ENCODE measurements around the gene AFG1L. TPM values are rescaled to one million over a fixed set of nuclear protein-coding genes. Genes with fewer than 3 reads are reported as not detected.

Gene AFG1L
- polyA plus RNA-seq, 1 experiment, result 2.3 TPM

GRCh38 chr6:108556866-108557493, 262.1 kb downstream of the AFG1L start:
- H3K4me3 ChIP-seq (ENCODE audit: low read depth, low read length), result peak overlapping the region; percentile 72
- DNase-seq (ENCODE audit: low read depth, low spot score), result peak; percentile 84

DNA sequence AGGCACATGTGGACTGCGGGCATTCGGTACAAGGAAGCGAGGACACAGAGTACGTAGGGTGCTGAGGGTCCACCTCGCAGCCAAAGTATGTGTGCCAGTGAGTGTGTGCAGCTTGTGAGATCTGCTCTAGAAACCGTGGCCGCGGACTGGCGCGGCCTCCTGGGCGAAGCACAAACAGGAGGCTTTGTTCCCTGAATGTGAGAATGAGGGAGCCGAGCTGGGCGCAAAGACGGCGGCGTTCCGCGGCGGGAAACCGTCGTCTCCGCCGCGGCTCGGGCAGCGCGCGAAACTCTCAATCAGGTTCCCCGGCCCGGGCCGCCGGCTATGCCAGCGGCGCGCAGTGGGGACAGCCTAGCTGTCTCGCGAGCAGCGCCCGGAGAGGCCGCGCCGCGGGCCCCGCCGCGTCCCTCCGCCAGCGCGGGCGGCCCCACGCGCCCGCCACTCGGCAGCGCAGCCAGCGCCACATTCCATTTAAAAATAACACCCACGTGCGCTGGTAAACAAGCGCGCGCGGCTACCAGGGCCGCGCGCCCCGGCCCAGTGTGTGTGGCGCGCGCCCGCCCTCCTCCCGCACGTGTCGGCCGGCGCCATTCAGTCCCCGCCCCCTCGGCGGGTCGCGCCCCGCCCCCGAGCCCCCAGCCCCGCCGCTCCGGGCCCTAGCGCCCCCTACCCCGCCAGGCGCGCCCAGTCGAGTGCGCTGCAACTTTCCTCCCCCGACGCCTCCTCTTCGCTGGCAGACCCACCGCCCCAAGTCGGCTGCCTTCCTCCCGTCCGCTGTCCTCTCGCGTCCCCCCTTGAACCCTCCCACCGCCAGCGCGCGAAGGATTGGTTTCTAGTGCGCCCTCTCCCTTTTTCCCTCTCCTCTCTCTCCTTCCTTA, 262.9 kb downstream of the AFG1L start:
- Histone ChIP-seq H3K27me3 (ENCODE audit: control insufficient read depth, insufficient read depth, low read length) (no peaks in the 10 kb centered on the region), H3K27ac (ENCODE audit: low read depth, low read length) (peak overlapping the region; percentile 100), H3K4me3 (ENCODE audit: low read depth, low read length) (peak overlapping the region; percentile 72), H3K9me3 (ENCODE audit: control insufficient read depth, insufficient read depth, low read length) (peaks cover 3% of the 10 kb centered on the region; the same call in 1 of the 2 replicates)
- DNase-seq (ENCODE audit: low read depth, low spot score), result no peak
- POLR2A ChIA-PET, result interaction anchor here (0.6 to 3.2 kb wide), 17 partner anchors 13 to 537 kb away, joined by 3 to 19 read pairs (median 6); partner anchors contain the start of genes ARMC2, CEP57L1 and SESN1
- no peak for TF ChIP-seq CTCF (IDR thresholded peaks at IDR 0.05; ENCODE audit: low read depth, low read length)
- CTCF ChIA-PET, result interaction anchor here (0.8 to 1.6 kb wide), 6 partner anchors 14 to 336 kb away, joined by 3 to 6 read pairs (median 4); no protein-coding TSS in a partner anchor

More at GRCh38 chr6:108556866-108557493, 262.1 kb downstream of the AFG1L start:
- no peak for TF ChIP-seq CTCF (IDR thresholded peaks at IDR 0.05; ENCODE audit: low read depth, low read length)
- ChIA-PET CTCF (interaction anchor here (0.5 to 1.6 kb wide), 8 partner anchors 12 to 516 kb away, joined by 3 to 6 read pairs (median 3); no protein-coding TSS in a partner anchor), POLR2A (interaction anchor here (0.6 to 3.2 kb wide), 9 partner anchors 13 to 538 kb away, joined by 3 to 19 read pairs (median 7); partner anchors contain the start of genes ARMC2, CEP57L1 and SESN1)
- Histone ChIP-seq H3K27ac (ENCODE audit: low read depth, low read length) (peak overlapping the region; percentile 100), H3K27me3 (ENCODE audit: control insufficient read depth, insufficient read depth, low read length) (no peaks in the 10 kb centered on the region), H3K9me3 (ENCODE audit: control insufficient read depth, insufficient read depth, low read length) (peaks cover 3% of the 10 kb centered on the region; the same call in 1 of the 2 replicates)

GRCh38 chr6:108558372-108559096, 263.7 kb downstream of the AFG1L start:
- Histone ChIP-seq H3K27me3 (ENCODE audit: control insufficient read depth, insufficient read depth, low read length) (no peaks in the 10 kb centered on the region), H3K27ac (ENCODE audit: low read depth, low read length) (peak overlapping the region; percentile 98), H3K9me3 (ENCODE audit: control insufficient read depth, insufficient read depth, low read length) (peaks cover 3% of the 10 kb centered on the region; the same call in 1 of the 2 replicates), H3K4me3 (ENCODE audit: low read depth, low read length) (peak overlapping the region; percentile 93)
- peak; percentile 100 for DNase-seq (ENCODE audit: low read depth, low spot score)
- CTCF ChIA-PET, result interaction anchor here (0.6 to 1.2 kb wide), 3 partner anchors 14 to 261 kb away, joined by 3 to 4 read pairs (median 3); no protein-coding TSS in a partner anchor
- POLR2A ChIA-PET, result interaction anchor here (0.6 to 3.2 kb wide), 15 partner anchors 14 to 536 kb away, joined by 3 to 15 read pairs (median 4); partner anchors contain the start of genes ARMC2, CEP57L1 and SESN1
- TF ChIP-seq CTCF (IDR thresholded peaks at IDR 0.05; ENCODE audit: low read depth, low read length), result no peak

DNA sequence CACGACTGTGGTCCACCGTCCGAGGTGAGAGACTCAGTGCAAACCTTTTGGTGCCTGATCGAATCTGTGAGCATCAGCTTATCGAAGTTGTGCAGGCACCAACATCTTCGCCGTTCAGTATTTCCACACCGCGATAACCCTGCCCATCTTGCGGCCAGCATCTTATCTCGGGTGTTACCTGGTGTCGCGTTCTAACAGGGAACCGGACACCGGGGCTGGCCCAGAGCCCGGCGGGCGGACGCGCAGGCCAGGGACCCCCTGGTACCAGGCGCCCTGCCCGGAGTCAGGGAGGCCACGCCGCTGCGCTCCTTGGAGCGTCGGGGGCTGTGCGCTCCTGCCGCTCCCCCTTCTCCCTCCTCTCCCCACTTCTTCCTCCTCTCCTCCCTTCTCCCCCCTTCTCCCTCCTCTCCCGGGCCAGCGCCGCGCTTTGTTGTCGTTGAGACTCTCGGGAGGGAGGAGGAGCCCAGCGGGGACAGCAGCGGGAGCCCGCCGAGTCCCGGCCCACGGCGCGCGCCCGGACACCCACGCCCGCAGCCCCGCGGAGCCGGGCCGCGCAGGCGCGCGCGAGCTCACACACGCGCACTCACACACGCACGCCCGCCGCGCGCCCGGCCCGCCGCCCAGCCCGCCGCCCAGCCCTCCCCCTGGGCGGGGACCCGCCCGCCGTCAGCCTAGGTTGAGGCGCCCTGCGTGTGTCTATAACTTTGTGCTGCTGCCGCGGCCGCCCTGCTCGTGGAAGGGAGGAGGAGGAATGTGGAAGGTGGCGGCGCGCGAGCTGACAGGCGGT, 264.4 kb downstream of the AFG1L start:
- peak overlapping the region; percentile 93 for H3K4me3 ChIP-seq (ENCODE audit: low read depth, low read length)
- TF ChIP-seq CTCF (IDR thresholded peaks at IDR 0.05; ENCODE audit: low read depth, low read length), result no peak
- peak overlapping the region; percentile 88 for H3K27ac ChIP-seq (ENCODE audit: low read depth, low read length)
- CTCF ChIA-PET, result interaction anchor here (1.2 kb wide), 1 partner anchor 15 kb away, joined by 4 read pairs; no protein-coding TSS in a partner anchor
- no peaks in the 10 kb centered on the region for H3K27me3 ChIP-seq (ENCODE audit: control insufficient read depth, insufficient read depth, low read length)
- H3K9me3 ChIP-seq (ENCODE audit: control insufficient read depth, insufficient read depth, low read length), result peaks cover 3% of the 10 kb centered on the region; the same call in 1 of the 2 replicates
- DNase-seq (ENCODE audit: low read depth, low spot score), result no peak
- POLR2A ChIA-PET, result interaction anchor here (0.6 to 3.2 kb wide), 15 partner anchors 14 to 714 kb away, joined by 3 to 17 read pairs (median 6); partner anchors contain the start of genes CEP57L1 and SESN1

All from AG04450 (cell line).